HG03097 (cell line): ENCODE measurements around the gene RBMS1.

Experiments
- ATAC-seq: cut with Tn5 transposase; IDR thresholded peaks from one replicate; pipeline ENCODE4 v1.9.1; 2021; ENCODE audit not compliant: unreplicated experiment, low FRiP score

The RBMS1 gene

DNA sequence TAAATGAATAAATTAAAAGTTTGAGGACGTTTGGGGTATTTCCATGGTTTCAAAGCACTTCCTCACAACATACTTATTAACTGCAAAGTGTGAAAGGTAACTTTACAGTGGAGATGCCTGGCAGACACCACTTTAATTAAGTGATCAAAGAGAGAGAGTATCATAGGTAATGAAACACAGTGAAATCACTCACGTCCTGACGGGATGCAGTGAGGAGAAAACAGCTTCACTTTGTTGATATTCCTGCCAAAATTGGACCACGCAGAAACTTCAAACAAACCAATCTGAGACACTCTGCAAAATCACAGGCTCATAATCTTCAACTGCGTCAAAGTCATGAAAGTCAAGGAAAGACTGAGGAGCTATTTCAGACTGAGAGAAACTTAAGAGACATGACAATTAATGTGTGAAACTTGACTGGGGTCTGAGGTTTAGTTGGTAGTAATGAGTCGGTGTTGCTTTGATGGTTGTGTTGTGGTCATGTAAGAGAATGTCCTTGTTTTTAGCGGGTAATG, 227.5 kb downstream of the RBMS1 start:
- ATAC-seq: no peak

DNA sequence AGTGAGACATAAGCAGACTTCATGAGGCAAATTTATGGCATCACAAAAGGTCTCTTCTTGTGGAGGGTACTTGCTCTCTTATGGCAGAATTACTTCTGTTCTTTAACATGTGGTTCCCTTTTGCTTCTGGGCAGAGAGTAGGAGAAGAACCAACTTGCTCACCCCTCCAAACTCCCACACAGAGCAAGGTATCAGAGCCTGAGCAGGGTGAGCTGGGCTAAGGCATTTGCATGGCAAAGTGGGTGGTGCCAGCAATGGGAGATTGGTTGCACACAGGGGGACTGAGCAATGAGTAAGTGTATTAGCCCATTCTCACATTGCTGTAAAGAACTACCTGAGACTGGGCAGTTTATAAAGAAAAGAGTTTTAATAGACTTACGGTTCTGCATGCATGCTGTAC, 229.3 kb downstream of the RBMS1 start:
- ATAC-seq: no peak

DNA sequence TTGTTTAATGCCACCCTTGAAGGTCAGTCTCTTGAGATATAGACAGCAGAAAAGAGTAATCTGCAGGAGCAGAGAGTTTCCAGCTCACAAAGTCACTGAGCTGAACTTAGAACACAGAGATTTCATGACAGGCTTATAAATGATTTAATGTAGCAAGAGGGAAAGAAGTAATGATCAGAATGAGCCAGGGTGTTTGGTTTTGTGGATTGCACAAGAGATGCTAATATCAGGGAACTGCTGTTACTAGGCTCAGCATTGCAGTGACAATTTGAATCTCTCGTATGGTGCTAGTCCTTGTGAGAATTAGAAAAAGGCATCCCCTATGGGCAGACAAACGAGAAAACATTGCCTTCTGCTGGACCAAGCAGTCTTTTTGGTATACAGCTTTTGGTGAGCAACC, 231.9 kb downstream of the RBMS1 start:
- no peak for ATAC-seq

DNA sequence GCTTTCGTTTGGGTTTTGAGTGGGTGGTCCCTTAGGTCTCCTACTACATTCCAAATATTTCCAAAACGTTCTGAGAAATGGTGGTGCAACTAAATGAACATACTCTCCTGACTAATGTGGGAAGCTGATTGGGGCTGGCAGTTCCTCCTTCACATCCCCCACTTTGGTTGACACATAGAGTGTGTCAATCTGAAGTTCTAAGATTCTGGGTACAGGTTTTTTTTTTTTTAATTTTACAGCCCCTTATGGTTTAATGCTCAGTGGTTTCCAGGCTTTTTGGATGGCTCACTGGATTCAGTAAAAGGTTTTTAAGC, 235.2 kb downstream of the RBMS1 start:
- ATAC-seq: no peak

DNA sequence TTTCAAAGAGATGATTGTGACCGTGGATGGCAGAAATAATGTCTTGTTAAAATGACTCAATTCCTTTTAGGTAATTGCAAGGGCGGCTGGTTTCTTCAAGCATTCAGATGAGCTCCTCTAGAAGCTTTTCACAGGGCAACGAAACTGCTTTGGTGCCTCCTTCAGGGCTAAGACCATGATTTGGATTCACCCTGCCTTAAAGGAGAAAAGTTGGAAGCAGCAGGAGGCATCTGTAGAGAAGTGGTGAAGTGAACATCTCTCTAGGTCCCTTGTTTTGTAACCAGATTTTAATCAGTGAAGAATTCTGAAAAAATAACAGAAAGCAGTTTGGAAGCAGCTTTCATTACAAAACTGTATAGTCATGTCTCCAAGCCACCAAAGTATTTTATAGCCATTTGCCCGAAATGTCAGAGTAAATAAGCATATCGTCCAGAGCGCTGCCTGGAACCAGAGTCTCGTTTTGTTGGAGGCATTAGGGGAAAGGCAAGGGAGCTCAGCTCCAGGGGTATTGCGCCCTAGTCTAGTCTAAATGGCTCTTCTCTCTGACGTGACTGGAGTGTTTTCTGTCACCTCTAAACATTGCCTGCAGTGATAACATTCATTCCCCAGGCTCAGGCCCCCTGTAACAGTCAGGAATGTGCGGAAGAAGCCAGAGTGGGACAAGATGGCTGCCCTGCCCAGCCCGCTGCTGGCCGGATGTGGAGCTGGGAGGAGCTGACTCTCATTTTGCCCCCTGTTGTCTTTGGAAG, 235.7 kb downstream of the RBMS1 start:
- ATAC-seq: no peak

DNA sequence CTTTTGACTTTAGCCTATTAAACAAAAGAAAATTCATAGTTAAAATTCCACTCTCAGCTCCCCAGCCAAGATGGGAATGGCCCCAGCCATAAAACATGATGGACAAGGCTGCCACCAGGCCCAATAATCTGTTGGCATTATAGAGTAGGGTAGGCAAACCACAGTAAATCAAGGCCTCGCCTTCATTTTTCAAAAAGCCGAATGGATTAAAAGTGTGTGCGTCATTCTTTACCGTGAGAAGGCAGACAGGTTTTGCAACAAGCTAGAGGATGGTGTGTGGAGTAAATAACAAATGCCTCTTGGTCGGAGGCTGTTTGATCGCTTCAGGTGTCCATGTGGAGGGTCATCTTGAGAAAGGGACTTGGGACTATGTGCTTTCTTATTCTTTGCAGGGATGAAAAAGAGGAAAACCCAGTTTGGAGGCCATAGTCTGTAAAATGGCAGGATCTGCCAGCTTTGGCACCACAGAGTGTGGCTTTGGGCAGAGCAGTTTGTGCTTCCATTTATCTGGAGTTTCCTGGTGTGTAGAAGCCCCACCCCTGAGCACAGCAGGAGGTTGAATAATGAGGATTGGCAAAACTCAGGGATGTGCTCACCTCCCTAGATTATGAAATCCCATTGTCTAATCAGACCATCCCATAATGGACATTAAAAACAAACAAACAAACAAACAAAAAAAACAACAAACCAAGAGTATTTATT, 236.4 kb downstream of the RBMS1 start:
- ATAC-seq: no peak

DNA sequence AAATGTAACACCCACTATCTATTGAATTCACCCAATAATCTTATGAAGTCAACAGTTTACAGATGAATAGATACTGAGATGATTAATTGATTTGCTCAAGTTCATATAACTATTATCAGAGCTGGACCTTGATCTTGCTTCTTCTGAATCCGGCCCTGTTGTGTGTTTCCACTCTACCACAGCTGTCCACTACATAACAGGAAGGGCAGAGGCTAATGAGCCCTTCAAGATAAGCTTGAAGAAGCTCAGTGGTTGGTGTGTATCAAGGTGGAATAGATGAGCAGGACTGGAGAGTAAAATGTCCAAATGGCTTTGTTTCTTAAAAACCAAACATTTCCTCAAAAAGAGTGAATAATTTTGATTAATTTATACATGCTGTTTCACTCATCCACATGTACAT, 237.1 kb downstream of the RBMS1 start:
- ATAC-seq: no peak

DNA sequence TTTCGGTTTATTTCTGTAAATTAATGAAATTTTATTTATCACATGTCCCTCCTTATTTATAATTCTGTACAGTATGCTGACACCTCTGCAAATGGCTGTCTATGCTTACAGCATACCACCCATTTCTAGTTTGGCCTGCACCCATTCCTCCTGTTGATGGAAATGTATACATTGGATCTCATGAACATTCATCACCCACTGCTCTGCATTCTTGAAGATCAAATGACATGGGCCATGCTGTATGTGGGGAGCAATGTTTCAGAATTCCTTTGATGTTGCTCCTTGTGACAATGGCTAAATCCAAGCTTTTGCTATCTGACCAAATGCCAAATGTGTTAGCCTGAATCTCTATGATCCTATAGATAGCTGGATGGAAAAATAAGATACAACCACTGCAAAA, 238.2 kb downstream of the RBMS1 start:
- ATAC-seq: no peak

DNA sequence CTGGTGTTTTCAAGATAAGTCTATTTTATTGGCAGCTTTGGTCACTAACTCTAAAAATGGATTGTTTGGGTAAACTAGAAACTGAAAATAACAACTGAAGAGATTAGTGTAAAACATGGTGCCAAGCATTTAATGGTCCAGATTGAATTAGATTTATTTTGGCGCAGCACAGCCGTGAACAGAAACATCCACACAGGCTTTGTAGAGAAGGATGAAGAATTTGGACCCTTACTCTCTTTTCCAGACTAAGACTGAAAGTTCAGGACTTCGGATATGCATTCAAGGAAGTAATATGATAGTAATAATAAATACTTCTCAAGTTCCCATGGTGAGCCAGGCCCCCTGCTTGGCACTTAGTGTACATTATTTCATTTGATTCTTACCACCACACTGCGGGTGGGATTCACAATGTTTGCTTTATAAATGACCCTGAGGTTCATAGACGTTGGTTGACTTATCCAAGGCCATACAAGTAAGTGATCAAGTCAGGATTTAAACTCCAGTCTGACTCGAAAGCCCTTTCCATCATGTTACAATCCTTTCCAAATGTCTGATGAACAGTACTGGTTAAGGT, 239.3 kb downstream of the RBMS1 start:
- no peak for ATAC-seq

DNA sequence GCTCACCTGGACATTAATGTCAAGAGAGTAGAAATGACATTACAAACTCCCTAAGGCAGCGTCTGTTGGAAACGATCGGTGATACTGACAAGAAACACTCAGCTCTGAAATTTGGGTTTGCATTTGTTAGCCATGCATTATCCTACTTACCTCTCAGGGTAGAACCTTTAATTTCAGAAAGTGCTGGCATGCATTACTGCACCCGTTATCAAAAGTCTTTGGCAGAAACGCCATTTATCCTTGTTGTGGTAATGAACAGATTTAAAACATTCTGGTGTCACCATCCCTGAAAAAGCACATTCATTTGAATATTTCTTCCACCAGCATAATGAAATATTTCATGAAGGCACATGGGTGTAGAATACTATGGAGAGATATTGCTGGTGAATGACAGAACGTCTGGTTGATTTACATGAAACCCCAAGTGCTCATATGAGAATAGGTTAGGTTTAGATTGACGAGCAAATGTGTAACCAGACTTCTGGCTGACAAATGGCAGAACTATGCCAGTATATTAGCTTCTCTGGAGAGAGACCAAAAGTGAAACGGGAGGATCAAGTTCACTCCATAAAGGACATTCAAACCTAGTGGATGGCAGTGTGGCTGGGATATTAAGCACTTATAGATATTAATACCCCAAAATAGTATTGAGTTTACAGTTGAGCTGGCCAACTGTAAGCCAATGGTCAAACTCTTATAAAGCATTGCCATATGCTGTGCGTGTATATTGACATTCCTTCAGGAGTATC, 240.0 kb downstream of the RBMS1 start:
- no peak for ATAC-seq

DNA sequence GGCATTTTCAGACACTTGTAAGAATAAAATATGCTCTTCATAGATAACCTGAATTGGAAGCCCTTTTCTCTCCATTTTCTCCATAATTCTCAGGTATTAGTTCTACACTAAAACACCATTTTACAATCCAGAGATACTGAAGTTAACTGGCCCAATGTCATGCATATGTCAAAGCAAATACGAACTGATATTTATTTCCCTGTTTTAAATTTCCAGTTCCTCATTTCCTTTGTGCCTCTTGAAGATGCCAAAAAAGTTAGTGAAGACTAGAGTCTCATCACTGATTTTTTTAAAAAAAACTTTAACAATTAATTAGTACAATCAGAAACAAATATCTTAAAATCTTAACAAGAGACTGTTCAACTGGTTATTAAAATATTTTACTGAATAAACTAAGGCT, 240.7 kb downstream of the RBMS1 start:
- ATAC-seq: no peak

DNA sequence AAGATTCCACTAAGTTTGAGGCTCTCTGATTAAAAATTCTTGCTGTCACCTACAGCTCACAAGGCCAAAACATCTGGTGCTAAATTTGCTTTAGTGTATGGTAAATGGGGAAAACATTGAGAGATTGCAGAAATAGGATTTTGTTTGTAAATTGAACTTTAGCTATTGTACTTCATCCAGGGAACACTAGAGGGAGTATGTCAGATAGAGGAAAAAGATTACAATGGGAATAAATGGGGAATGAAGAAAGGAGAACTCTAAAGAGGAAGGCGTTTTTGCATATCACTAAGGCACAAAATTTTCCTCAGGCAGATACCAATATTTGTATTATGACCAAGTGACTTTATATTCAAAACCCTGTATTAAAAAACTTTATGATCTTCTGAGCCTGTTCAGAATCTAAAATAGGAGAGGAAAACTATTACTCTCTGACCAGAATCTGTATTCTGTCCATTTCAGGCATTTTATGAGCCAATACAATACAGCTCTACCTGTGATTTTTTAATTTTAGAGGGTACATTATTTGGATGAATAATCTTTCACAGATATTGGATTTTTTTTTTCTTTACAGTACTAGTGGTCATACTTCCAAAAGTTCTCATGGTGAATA, 241.2 kb downstream of the RBMS1 start:
- ATAC-seq: no peak

DNA sequence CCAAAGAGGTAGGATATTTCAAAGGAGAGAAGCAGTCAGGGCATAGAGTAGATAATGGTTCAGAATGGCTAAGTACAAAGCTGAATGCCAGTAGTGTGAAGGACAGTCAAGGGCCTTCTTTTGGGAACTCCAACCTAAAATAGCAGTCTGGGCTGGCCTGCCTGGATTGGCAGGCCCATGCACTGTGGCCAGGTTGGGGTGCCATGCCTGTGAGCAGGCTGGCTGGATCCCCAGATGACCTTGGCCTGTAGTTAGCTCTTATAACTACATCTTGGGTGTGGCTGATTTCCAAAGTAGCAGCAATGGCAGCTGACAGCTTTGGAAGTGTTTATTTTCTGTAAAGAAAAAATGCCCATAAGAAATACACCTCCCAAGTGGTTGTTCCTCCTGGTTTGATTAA, 242.0 kb downstream of the RBMS1 start:
- ATAC-seq: no peak

DNA sequence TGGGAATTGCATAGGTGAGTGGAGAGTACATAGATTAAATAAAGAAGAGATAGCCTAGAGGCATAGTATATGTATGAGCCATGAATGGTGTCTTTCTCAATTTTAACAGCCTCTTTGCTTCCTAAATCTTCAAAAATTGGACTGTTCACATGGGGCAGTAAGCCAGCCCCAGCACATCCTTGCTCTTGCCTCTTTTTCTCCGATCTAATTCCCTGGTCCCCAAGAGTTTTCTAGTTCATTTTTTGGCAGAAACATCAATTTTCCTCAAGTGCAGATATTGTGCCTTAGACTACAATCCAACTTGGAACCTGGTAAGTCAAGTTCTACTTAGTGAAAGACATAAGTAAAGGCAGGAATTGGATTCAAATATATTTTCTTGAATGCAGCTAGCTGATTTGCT, 243.7 kb downstream of the RBMS1 start:
- no peak for ATAC-seq

DNA sequence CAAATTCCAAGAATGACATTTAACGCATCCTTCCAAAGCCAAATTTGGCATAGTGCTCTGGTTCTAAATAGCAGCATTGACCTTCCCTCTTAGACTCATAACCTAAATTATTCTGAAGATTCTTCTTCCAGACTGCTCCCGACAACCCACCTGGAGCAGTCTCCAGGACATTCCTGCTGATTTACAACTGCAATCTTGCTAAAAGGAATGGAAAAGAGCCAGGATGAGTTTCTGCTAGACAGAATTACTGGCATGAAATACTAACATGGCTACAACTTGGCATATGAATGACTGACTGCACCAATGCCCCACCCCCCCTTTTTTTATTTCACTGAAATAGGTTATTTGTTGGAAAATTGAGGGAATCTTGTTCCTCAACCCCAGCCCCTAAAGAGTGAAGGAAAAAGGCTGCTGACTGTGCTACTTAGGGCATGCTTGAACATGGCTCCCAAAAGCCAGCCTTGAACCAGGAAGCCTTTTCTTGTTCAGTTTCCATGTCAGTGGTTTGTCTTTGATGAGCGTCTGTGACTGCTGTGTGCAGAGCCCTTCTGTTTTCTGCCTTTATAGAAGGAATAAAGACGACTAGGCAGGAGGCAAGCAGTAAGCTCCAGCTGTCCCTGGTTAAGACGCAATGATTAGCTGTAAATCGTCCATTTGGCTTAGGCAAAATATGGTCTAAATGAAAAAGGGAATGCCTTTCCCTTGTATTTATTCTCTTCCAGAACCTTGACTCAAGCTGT, 246.1 kb downstream of the RBMS1 start:
- no peak for ATAC-seq

DNA sequence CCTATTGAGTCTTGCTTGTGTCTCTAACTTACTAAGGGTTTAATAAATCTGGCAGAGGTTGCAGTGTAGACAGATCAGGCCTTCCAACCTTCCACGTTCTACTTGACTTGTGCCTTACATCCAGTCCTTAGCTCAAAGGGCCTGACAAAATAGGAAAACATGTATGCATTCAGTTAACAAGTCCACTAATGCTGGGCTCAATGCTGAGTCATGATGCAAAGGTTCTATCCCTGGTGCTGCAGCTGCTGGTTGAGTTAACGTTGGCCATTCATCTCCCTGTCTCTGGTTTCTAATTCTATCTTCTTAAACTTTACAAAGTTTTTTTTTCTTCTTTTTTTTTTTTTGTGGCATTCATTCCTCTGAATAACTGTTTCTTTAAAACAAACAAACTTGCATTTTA, 247.3 kb downstream of the RBMS1 start:
- ATAC-seq: no peak

DNA sequence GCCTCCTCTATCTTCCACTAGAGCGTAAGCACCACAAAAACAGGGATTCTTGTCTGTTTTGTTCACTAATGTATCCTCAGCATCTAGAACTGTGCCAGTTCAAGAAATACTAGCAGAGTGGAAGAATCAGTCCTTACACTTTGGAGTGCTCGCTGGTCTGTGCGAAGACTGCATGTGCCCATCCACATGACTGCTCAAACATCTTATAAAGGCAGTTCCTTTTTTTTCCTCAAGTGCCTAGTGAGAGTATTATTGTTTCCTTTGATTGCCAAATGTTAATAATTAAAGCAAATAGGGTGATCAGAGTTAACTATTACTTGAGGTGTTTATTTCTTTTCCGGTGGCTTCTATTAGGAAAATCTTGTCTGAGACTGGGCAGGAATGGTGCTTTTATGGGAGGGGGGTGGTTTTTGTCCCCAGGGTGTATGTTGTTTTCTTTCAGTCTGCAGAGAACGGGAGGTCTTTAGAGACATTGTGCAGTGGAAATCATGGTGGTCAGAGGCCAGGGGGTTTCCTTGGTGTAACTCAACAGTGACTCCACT, 247.9 kb downstream of the RBMS1 start:
- no peak for ATAC-seq

DNA sequence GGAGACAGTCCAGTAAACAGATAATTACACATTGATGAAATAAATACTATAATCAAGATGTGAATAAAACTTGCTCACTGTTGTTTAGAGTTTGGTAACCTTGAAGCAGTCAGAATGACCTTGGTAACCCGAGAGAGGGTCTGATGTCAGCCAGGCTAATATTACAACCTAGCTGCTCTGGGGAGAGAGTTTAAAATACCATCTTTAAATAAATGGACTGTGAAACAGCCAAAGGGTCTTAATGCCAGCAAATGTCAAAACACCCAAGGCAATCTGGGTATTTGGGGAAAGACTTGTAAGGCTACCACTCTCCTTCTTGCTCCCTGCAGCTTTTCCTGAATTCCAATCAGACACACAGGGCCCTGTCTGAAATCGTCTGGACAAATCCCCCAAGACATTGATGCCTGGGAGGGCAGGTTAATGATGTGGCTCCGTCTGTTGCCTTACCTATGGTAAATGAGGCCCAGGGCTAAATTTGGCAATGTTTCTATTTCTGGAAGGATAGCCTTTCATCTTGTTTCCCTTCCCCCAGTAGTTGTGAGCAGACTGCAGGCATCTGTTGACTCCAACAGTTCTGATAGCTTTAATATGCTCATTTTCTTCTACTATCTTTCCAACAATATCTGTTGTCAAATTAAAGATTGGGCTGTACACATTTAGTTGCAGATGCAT, 250.6 kb downstream of the RBMS1 start:
- ATAC-seq: no peak
